Muscle layer of colon (tissue), 2 donors: ENCODE results near the gene TMEM200A.

Experiments used
- H3K27ac ChIP-seq: one replicate; pipeline ENCODE4 v1.7.0; 2013; ENCODE audit warnings: low read depth, mild to moderate bottlenecking, low read length, moderate library complexity
- H3K27me3 ChIP-seq, 2 donors: one replicate each; pipeline ENCODE4 v1.7.0; 2013; ENCODE audit warnings: low read length in 2 of 2, mild to moderate bottlenecking in 2 of 2; ENCODE audit not compliant: insufficient read depth in 2 of 2, control insufficient read depth in 1 of 2
- H3K36me3 ChIP-seq: one replicate; pipeline ENCODE4 v1.7.0; 2013; ENCODE audit warnings: mild to moderate bottlenecking, low read length; ENCODE audit not compliant: insufficient read depth
- H3K4me1 ChIP-seq: one replicate; pipeline ENCODE4 v1.7.0; 2013; ENCODE audit warnings: mild to moderate bottlenecking, low read length; ENCODE audit not compliant: insufficient read depth
- H3K4me3 ChIP-seq, 2 donors: one replicate each; pipeline ENCODE4 v1.7.0; 2013; ENCODE audit warnings: low read length in 2 of 2, low read depth in 1 of 2, mild to moderate bottlenecking in 1 of 2, moderate library complexity in 1 of 2
- H3K9ac ChIP-seq: one replicate; pipeline ENCODE4 v1.7.0; 2013; ENCODE audit warnings: low read length
- H3K9me3 ChIP-seq: one replicate; pipeline ENCODE4 v1.7.0; 2013; ENCODE audit warnings: mild to moderate bottlenecking, low read length
- donor health status: abdominal sarcoma.
- donor health status: Adenocarcinoma of cecum.

Gene TMEM200A

GRCh38 chr6:130377915-130378314, 12.1 kb downstream of the TMEM200A start:
- Histone ChIP-seq H3K27ac (no peak overlapping the region), H3K27me3 (no peaks in the 10 kb centered on the region), H3K4me3 (no peak overlapping the region)

GRCh38 chr6:130379223-130379622, 13.4 kb downstream of the TMEM200A start:
- Histone ChIP-seq H3K36me3 (no peaks in the 10 kb centered on the region), H3K27ac (no peak overlapping the region), H3K9ac (no peak overlapping the region), H3K27me3 (no peaks in the 10 kb centered on the region), H3K4me1 (no peaks in the 10 kb centered on the region), H3K9me3 (no peaks in the 10 kb centered on the region), H3K4me3 (no peak overlapping the region)

More at GRCh38 chr6:130377915-130378314, 12.1 kb downstream of the TMEM200A start:
- Histone ChIP-seq H3K9ac (no peak overlapping the region), H3K9me3 (no peaks in the 10 kb centered on the region), H3K36me3 (no peaks in the 10 kb centered on the region), H3K4me1 (no peaks in the 10 kb centered on the region)

GRCh38 chr6:130381012-130381411, 15.2 kb downstream of the TMEM200A start:
- Histone ChIP-seq H3K4me1 (peaks cover 4% of the 10 kb centered on the region), H3K4me3 (no peak overlapping the region), H3K36me3 (no peaks in the 10 kb centered on the region), H3K27me3 (no peaks in the 10 kb centered on the region), H3K27ac (no peak overlapping the region), H3K9me3 (no peaks in the 10 kb centered on the region), H3K9ac (no peak overlapping the region)

- no peak overlapping the region for H3K4me3 ChIP-seq
- no peaks in the 10 kb centered on the region for H3K36me3 ChIP-seq
- peaks cover 4% of the 10 kb centered on the region for H3K4me1 ChIP-seq
- H3K27me3 ChIP-seq = no peaks in the 10 kb centered on the region
- no peak overlapping the region for H3K9ac ChIP-seq
- no peaks in the 10 kb centered on the region for H3K9me3 ChIP-seq
- H3K27ac ChIP-seq = no peak overlapping the region
Observed at GRCh38 chr6:130381459-130382380, 15.9 kb downstream of the TMEM200A start.

- Histone ChIP-seq H3K9ac (no peak overlapping the region), H3K4me1 (peaks cover 4% of the 10 kb centered on the region), H3K27me3 (no peaks in the 10 kb centered on the region), H3K36me3 (no peaks in the 10 kb centered on the region), H3K9me3 (no peaks in the 10 kb centered on the region), H3K27ac (no peak overlapping the region), H3K4me3 (no peak overlapping the region)
Observed at GRCh38 chr6:130382872-130383490, 17.2 kb downstream of the TMEM200A start.

- Histone ChIP-seq H3K4me3 (no peak overlapping the region), H3K36me3 (no peaks in the 10 kb centered on the region), H3K27ac (no peak overlapping the region), H3K9ac (no peak overlapping the region), H3K27me3 (no peaks in the 10 kb centered on the region), H3K4me1 (peaks cover 4% of the 10 kb centered on the region), H3K9me3 (no peaks in the 10 kb centered on the region)
Observed at GRCh38 chr6:130385064-130385695, 19.4 kb downstream of the TMEM200A start.

- no peak overlapping the region for H3K9ac ChIP-seq
- no peak overlapping the region for H3K27ac ChIP-seq
- no peaks in the 10 kb centered on the region for H3K9me3 ChIP-seq
- H3K4me3 ChIP-seq = no peak overlapping the region
- peaks cover 4% of the 10 kb centered on the region for H3K4me1 ChIP-seq
- no peaks in the 10 kb centered on the region for H3K27me3 ChIP-seq
- no peaks in the 10 kb centered on the region for H3K36me3 ChIP-seq
Observed at GRCh38 chr6:130389142-130389541, 23.3 kb downstream of the TMEM200A start.

GRCh38 chr6:130390890-130391289, 25.1 kb downstream of the TMEM200A start:
- Histone ChIP-seq H3K9me3 (no peaks in the 10 kb centered on the region), H3K36me3 (no peaks in the 10 kb centered on the region), H3K27me3 (no peaks in the 10 kb centered on the region), H3K27ac (no peak overlapping the region), H3K9ac (no peak overlapping the region), H3K4me1 (no peaks in the 10 kb centered on the region), H3K4me3 (no peak overlapping the region)

- Histone ChIP-seq H3K9me3 (no peaks in the 10 kb centered on the region), H3K27ac (no peak overlapping the region), H3K9ac (no peak overlapping the region), H3K4me3 (no peak overlapping the region), H3K36me3 (no peaks in the 10 kb centered on the region), H3K4me1 (no peaks in the 10 kb centered on the region), H3K27me3 (no peaks in the 10 kb centered on the region)
Observed at GRCh38 chr6:130393306-130393705, 27.5 kb downstream of the TMEM200A start.

- Histone ChIP-seq H3K9me3 (no peaks in the 10 kb centered on the region), H3K27me3 (no peaks in the 10 kb centered on the region), H3K9ac (no peak overlapping the region), H3K4me3 (no peak overlapping the region), H3K4me1 (no peaks in the 10 kb centered on the region), H3K27ac (no peak overlapping the region), H3K36me3 (no peaks in the 10 kb centered on the region)
Observed at GRCh38 chr6:130394246-130394645, 28.4 kb downstream of the TMEM200A start.

GRCh38 chr6:130395164-130395563, 29.3 kb downstream of the TMEM200A start:
- no peak overlapping the region for H3K4me3 ChIP-seq
- no peak overlapping the region for H3K9ac ChIP-seq
- H3K27ac ChIP-seq = no peak overlapping the region
- no peaks in the 10 kb centered on the region for H3K27me3 ChIP-seq
- H3K9me3 ChIP-seq = no peaks in the 10 kb centered on the region
- H3K4me1 ChIP-seq = no peaks in the 10 kb centered on the region
- H3K36me3 ChIP-seq = no peaks in the 10 kb centered on the region
